NCI-H460 (cell line): ENCODE measurements around the gene ACVRL1. TPM values are rescaled to one million over a fixed set of nuclear protein-coding genes. Genes with fewer than 3 reads are reported as not detected.

Experiments
- DNase-seq: peaks from one replicate; pipeline ENCODE4 v3.0.0-alpha.2; 2016; ENCODE audit warnings: low read depth; ENCODE audit errors: extremely low read depth
- total RNA-seq: library from RNA; depleted of rRNA; stranded (reverse); fragments of >200 nt; shearing (Covaris generic); gene quantifications from 2 replicates; pipeline ENCODE4 v1.2.3, GENCODE V29; 2014; rRNA removed

Gene ACVRL1
- total RNA-seq, 1 experiment from 2014 or later = not detected

- no peak for DNase-seq
Observed at GRCh38 chr12:51959211-51959610, 51.9 kb downstream of the ACVRL1 start.

GRCh38 chr12:51959921-51960320 is 52.6 kb downstream of the ACVRL1 start:
- no peak for DNase-seq

GRCh38 chr12:51960488-51960887 is 53.2 kb downstream of the ACVRL1 start:
- DNase-seq = no peak

- no peak for DNase-seq
Observed at GRCh38 chr12:51960890-51961289, 53.6 kb downstream of the ACVRL1 start.

GRCh38 chr12:51961834-51962233 is 54.5 kb downstream of the ACVRL1 start:
- no peak for DNase-seq

GRCh38 chr12:51962737-51963136 is 55.4 kb downstream of the ACVRL1 start:
- DNase-seq = no peak

GRCh38 chr12:51963477-51963876 is 56.2 kb downstream of the ACVRL1 start:
- no peak for DNase-seq

- DNase-seq = no peak
Observed at GRCh38 chr12:51969643-51970042, 62.3 kb downstream of the ACVRL1 start.

- no peak for DNase-seq
Observed at GRCh38 chr12:51970904-51971646, 63.8 kb downstream of the ACVRL1 start.

- DNase-seq = no peak
Observed at GRCh38 chr12:51971679-51972421, 64.5 kb downstream of the ACVRL1 start.

GRCh38 chr12:51972422-51972812 is 65.1 kb downstream of the ACVRL1 start:
- DNase-seq = no peak

- no peak for DNase-seq
Observed at GRCh38 chr12:51972849-51973273, 65.6 kb downstream of the ACVRL1 start.

Other genes starting within 250 kb of the ACVRL1 start
- 0.06 and 0.10 TPM in 2 replicates for gene FIGNL2, start 58.8 kb upstream of the ACVRL1 start, total RNA-seq
- not detected in 2 replicates for gene ANKRD33, start 19.4 kb upstream of the ACVRL1 start, total RNA-seq
- gene ACVR1B, start 44.2 kb downstream of the ACVRL1 start, total RNA-seq = 7.4 and 7.7 TPM in 2 replicates
- 0.32 TPM in 1 of 2 replicates, not detected in the other for gene TAMALIN, start 99.4 kb downstream of the ACVRL1 start, total RNA-seq
- 92.3 and 94.6 TPM in 2 replicates for gene NR4A1, start 143.9 kb downstream of the ACVRL1 start, total RNA-seq
- 92.1 and 96.9 TPM in 2 replicates for gene ATG101, start 162.5 kb downstream of the ACVRL1 start, total RNA-seq
- gene SMIM41, start 172.2 kb downstream of the ACVRL1 start, total RNA-seq = 0.12 TPM in 1 of 2 replicates, not detected in the other